ENCODE measurements around the gene DRC1.

- TF ChIP-seq CTCF (IDR thresholded peaks at IDR 0.05) (no peak), POLR2A (IDR thresholded peaks at IDR 0.05) (no peak)
Measured at GRCh38 chr2:26477126-26477910, 75.6 kb downstream of the DRC1 start.
